ENCODE measurements around the gene BIRC5.
"Not testable (repeated sequence)": the region's sequence is repeated elsewhere in the genome, so short reads cannot be mapped to it uniquely, and the experiment has no call there.

Gene BIRC5

GRCh38 chr17:78227455-78227916 lies 13.4 kb downstream of the BIRC5 start:
- no peaks in the 10 kb centered on the region for H3K36me3 ChIP-seq (ENCODE audit: control insufficient read depth in 1 of 2, insufficient read depth in 2 of 2, low read length in 2 of 2)
- no peak overlapping the region for H3K4me3 ChIP-seq (ENCODE audit: low read depth in 1 of 2, low read length in 2 of 2)
- peaks cover 0 to 10% of the 10 kb centered on the region in 2 donors for H3K4me1 ChIP-seq (ENCODE audit: control insufficient read depth in 1 of 2, insufficient read depth in 2 of 2, low read length in 2 of 2)
- no peaks in the 10 kb centered on the region for H3K9me3 ChIP-seq (ENCODE audit: control insufficient read depth in 1 of 2, low read length in 2 of 2)
- peaks cover 14% of the 10 kb centered on the region for H3K27me3 ChIP-seq (ENCODE audit: low read depth, low read length)
- no peak overlapping the region for H3K27ac ChIP-seq (ENCODE audit: low read length)

- Histone ChIP-seq H3K4me3 (ENCODE audit: low read depth in 1 of 2, low read length in 2 of 2) (no peak overlapping the region), H3K27ac (ENCODE audit: low read length) (no peak overlapping the region), H3K4me1 (ENCODE audit: control insufficient read depth in 1 of 2, insufficient read depth in 2 of 2, low read length in 2 of 2) (peaks cover 0 to 11% of the 10 kb centered on the region in 2 donors), H3K36me3 (ENCODE audit: control insufficient read depth in 1 of 2, insufficient read depth in 2 of 2, low read length in 2 of 2) (no peaks in the 10 kb centered on the region), H3K27me3 (ENCODE audit: low read depth, low read length) (peaks cover 21% of the 10 kb centered on the region), H3K9me3 (ENCODE audit: control insufficient read depth in 1 of 2, low read length in 2 of 2) (no peaks in the 10 kb centered on the region)
Observed at GRCh38 chr17:78228176-78228575, 14.1 kb downstream of the BIRC5 start.

- Histone ChIP-seq H3K36me3 (ENCODE audit: control insufficient read depth in 1 of 2, insufficient read depth in 2 of 2, low read length in 2 of 2) (no peaks in the 10 kb centered on the region), H3K4me1 (ENCODE audit: control insufficient read depth in 1 of 2, insufficient read depth in 2 of 2, low read length in 2 of 2) (peaks cover 0 to 11% of the 10 kb centered on the region in 2 donors), H3K27me3 (ENCODE audit: low read depth, low read length) (peaks cover 21% of the 10 kb centered on the region), H3K9me3 (ENCODE audit: control insufficient read depth in 1 of 2, low read length in 2 of 2) (no peaks in the 10 kb centered on the region), H3K27ac (ENCODE audit: low read length) (no peak overlapping the region), H3K4me3 (ENCODE audit: low read depth in 1 of 2, low read length in 2 of 2) (no peak overlapping the region)
Observed at GRCh38 chr17:78230252-78230962, 16.4 kb downstream of the BIRC5 start.

GRCh38 chr17:78230996-78231935 lies 17.2 kb downstream of the BIRC5 start, which contains the start of gene TMEM235:
Gene TMEM235 (plus strand): TSS chr17:78231631. CDS start chr17:78232024, 393 bp downstream.
- H3K27me3 ChIP-seq (ENCODE audit: low read depth, low read length): peaks cover 21% of the 10 kb centered on the region
- H3K36me3 ChIP-seq (ENCODE audit: control insufficient read depth in 1 of 2, insufficient read depth in 2 of 2, low read length in 2 of 2): no peaks in the 10 kb centered on the region
- peaks cover 0 to 11% of the 10 kb centered on the region in 2 donors for H3K4me1 ChIP-seq (ENCODE audit: control insufficient read depth in 1 of 2, insufficient read depth in 2 of 2, low read length in 2 of 2)
- no peak within 1 kb of the TSS for H3K27ac ChIP-seq (ENCODE audit: low read length)
- H3K4me3 ChIP-seq (ENCODE audit: low read depth in 1 of 2, low read length in 2 of 2): no peak within 1 kb of the TSS
- H3K9me3 ChIP-seq (ENCODE audit: control insufficient read depth in 1 of 2, low read length in 2 of 2): no peaks in the 10 kb centered on the region

GRCh38 chr17:78231991-78232858 lies 18.2 kb downstream of the BIRC5 start:
- peaks cover 0 to 11% of the 10 kb centered on the region in 2 donors for H3K4me1 ChIP-seq (ENCODE audit: control insufficient read depth in 1 of 2, insufficient read depth in 2 of 2, low read length in 2 of 2)
- no peak overlapping the region for H3K27ac ChIP-seq (ENCODE audit: low read length)
- H3K4me3 ChIP-seq (ENCODE audit: low read depth in 1 of 2, low read length in 2 of 2): no peak overlapping the region
- H3K9me3 ChIP-seq (ENCODE audit: control insufficient read depth in 1 of 2, low read length in 2 of 2): no peaks in the 10 kb centered on the region
- H3K36me3 ChIP-seq (ENCODE audit: control insufficient read depth in 1 of 2, insufficient read depth in 2 of 2, low read length in 2 of 2): no peaks in the 10 kb centered on the region
- H3K27me3 ChIP-seq (ENCODE audit: low read depth, low read length): peaks cover 21% of the 10 kb centered on the region

GRCh38 chr17:78232859-78233173 lies 18.8 kb downstream of the BIRC5 start:
- Histone ChIP-seq H3K9me3 (ENCODE audit: control insufficient read depth in 1 of 2, low read length in 2 of 2) (no peaks in the 10 kb centered on the region), H3K27ac (ENCODE audit: low read length) (no peak overlapping the region), H3K4me1 (ENCODE audit: control insufficient read depth in 1 of 2, insufficient read depth in 2 of 2, low read length in 2 of 2) (peaks cover 0 to 11% of the 10 kb centered on the region in 2 donors), H3K4me3 (ENCODE audit: low read depth in 1 of 2, low read length in 2 of 2) (no peak overlapping the region), H3K27me3 (ENCODE audit: low read depth, low read length) (peaks cover 21% of the 10 kb centered on the region), H3K36me3 (ENCODE audit: control insufficient read depth in 1 of 2, insufficient read depth in 2 of 2, low read length in 2 of 2) (no peaks in the 10 kb centered on the region)

- Histone ChIP-seq H3K9me3 (ENCODE audit: control insufficient read depth in 1 of 2, low read length in 2 of 2) (no peaks in the 10 kb centered on the region), H3K27me3 (ENCODE audit: low read depth, low read length) (peaks cover 21% of the 10 kb centered on the region), H3K4me3 (ENCODE audit: low read depth in 1 of 2, low read length in 2 of 2) (no peak overlapping the region), H3K36me3 (ENCODE audit: control insufficient read depth in 1 of 2, insufficient read depth in 2 of 2, low read length in 2 of 2) (no peaks in the 10 kb centered on the region), H3K4me1 (ENCODE audit: control insufficient read depth in 1 of 2, insufficient read depth in 2 of 2, low read length in 2 of 2) (peaks cover 0 to 11% of the 10 kb centered on the region in 2 donors), H3K27ac (ENCODE audit: low read length) (no peak overlapping the region)
Observed at GRCh38 chr17:78233678-78234077, 19.6 kb downstream of the BIRC5 start.

- H3K4me1 ChIP-seq (ENCODE audit: control insufficient read depth in 1 of 2, insufficient read depth in 2 of 2, low read length in 2 of 2): peaks cover 0 to 11% of the 10 kb centered on the region in 2 donors
- no peak overlapping the region for H3K27ac ChIP-seq (ENCODE audit: low read length)
- no peaks in the 10 kb centered on the region for H3K9me3 ChIP-seq (ENCODE audit: control insufficient read depth in 1 of 2, low read length in 2 of 2)
Observed at GRCh38 chr17:78234261-78234865, 20.3 kb downstream of the BIRC5 start.

GRCh38 chr17:78235022-78235421 lies 21.0 kb downstream of the BIRC5 start:
- peaks cover 21% of the 10 kb centered on the region for H3K27me3 ChIP-seq (ENCODE audit: low read depth, low read length)
- not testable (repeated sequence) for H3K4me3 ChIP-seq (ENCODE audit: low read depth in 1 of 2, low read length in 2 of 2); H3K36me3 ChIP-seq (ENCODE audit: control insufficient read depth in 1 of 2, insufficient read depth in 2 of 2, low read length in 2 of 2); H3K27ac ChIP-seq (ENCODE audit: low read length); H3K9me3 ChIP-seq (ENCODE audit: control insufficient read depth in 1 of 2, low read length in 2 of 2)
- peaks cover 0 to 11% of the 10 kb centered on the region in 2 donors for H3K4me1 ChIP-seq (ENCODE audit: control insufficient read depth in 1 of 2, insufficient read depth in 2 of 2, low read length in 2 of 2)

More at GRCh38 chr17:78234261-78234865, 20.3 kb downstream of the BIRC5 start:
- Histone ChIP-seq H3K36me3 (ENCODE audit: control insufficient read depth in 1 of 2, insufficient read depth in 2 of 2, low read length in 2 of 2) (no peaks in the 10 kb centered on the region), H3K27me3 (ENCODE audit: low read depth, low read length) (peaks cover 21% of the 10 kb centered on the region), H3K4me3 (ENCODE audit: low read depth in 1 of 2, low read length in 2 of 2) (no peak overlapping the region)

GRCh38 chr17:78235885-78236284 lies 21.8 kb downstream of the BIRC5 start:
- peaks cover 0 to 11% of the 10 kb centered on the region in 2 donors for H3K4me1 ChIP-seq (ENCODE audit: control insufficient read depth in 1 of 2, insufficient read depth in 2 of 2, low read length in 2 of 2)
- no peaks in the 10 kb centered on the region for H3K9me3 ChIP-seq (ENCODE audit: control insufficient read depth in 1 of 2, low read length in 2 of 2)
- H3K4me3 ChIP-seq (ENCODE audit: low read depth in 1 of 2, low read length in 2 of 2): no peak overlapping the region
- no peak overlapping the region for H3K27ac ChIP-seq (ENCODE audit: low read length)
- H3K36me3 ChIP-seq (ENCODE audit: control insufficient read depth in 1 of 2, insufficient read depth in 2 of 2, low read length in 2 of 2): no peaks in the 10 kb centered on the region
- H3K27me3 ChIP-seq (ENCODE audit: low read depth, low read length): peaks cover 19% of the 10 kb centered on the region
